Measurements from ENCODE around the gene RFC5.

- TF ChIP-seq CTCF (IDR thresholded peaks at IDR 0.05; ENCODE audit: control extremely low read depth in 1 of 3, insufficient read depth in 1 of 3, low read depth in 1 of 3, low read length in 3 of 3) (no peak), JUND (IDR thresholded peaks at IDR 0.05; ENCODE audit: low read length) (no peak), CREB1 (IDR thresholded peaks at IDR 0.05) (peak; percentile 79), EZH2 (IDR thresholded peaks at IDR 0.05; ENCODE audit: low read depth, low read length, severe bottlenecking) (no peak), BACH1 (IDR thresholded peaks at IDR 0.05; ENCODE audit: low read length) (peak; percentile 25; the same call in 1 of the 2 replicates), POLR2A (IDR thresholded peaks at IDR 0.05; ENCODE audit: control extremely low read depth in 1 of 2, low read depth in 2 of 2, low read length in 2 of 2) (peak; percentile 47 to 91), ATF2 (IDR thresholded peaks at IDR 0.05; ENCODE audit: low read length) (no peak), TEAD4 (IDR thresholded peaks at IDR 0.05; ENCODE audit: low read depth, low read length) (no peak), RBBP5 (IDR thresholded peaks at IDR 0.05; ENCODE audit: borderline replicate concordance, low read depth, low read length) (no peak), EGR1 (IDR thresholded peaks at IDR 0.05; ENCODE audit: borderline replicate concordance, low read depth, low read length) (no peak), USF2 (IDR thresholded peaks at IDR 0.05; ENCODE audit: low read length) (no peak)
These were observed at the start of gene RFC5 for GRCh38 chr12:118016424-118017264.
